ENCODE measurements around the gene C1orf198. TPM values are rescaled to one million over a fixed set of nuclear protein-coding genes. Genes with fewer than 3 reads are reported as not detected.

Gene C1orf198
- total and polyA plus RNA-seq, 12 donors, result 26.0 to 66.0 (median 42.9) TPM

DNA sequence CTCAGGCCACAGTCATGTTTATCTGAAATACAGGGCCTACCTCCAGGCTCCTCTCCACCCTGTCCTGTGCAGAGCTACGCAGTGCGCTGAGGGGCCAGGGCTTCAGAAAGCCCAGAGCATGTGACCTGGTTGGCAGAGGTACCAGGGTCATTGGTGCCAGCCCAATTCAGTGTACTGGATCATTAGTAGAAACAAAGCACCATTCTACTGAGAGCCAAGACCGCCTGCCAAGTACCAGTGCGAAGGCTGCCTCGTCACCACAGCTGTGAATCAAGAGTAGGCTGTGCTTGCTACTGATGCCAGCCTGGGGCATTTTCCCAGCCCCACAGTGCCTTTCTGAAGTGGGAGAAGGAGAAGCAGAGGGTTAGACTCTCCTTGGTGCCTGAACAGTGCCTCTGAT is 61.3 kb downstream of the C1orf198 start:
- Histone ChIP-seq H3K4me1 (peaks cover 0 to 36% (median 10%) of the 10 kb centered on the region in 9 donors), H3K27me3 (no peaks in the 10 kb centered on the region), H3K9me3 (peaks cover 0 to 5% (median 0%) of the 10 kb centered on the region in 11 donors), H3K27ac (peak overlapping the region in 7 of 10 donors; percentile 44 to 74 (median 51)), H3K36me3 (no peaks in the 10 kb centered on the region), H3K4me3 (no peak overlapping the region)
- DNase-seq (peak; percentile 68 to 81), ATAC-seq (peak; percentile 85 to 98 (median 95))
- WGBS, 2 donors, result 51 to 67% methylated on average over 5 of the region's 5 CpGs
- intact Hi-C loops (cut with DNase I), result loop anchor here in 4 of 10 donors (5.0 to 10.0 kb wide), 3 partner anchors 55 to 178 kb away; partner anchors contain the start of gene C1orf198 (in 3 of the 4)
- TF ChIP-seq, protein P1, sequence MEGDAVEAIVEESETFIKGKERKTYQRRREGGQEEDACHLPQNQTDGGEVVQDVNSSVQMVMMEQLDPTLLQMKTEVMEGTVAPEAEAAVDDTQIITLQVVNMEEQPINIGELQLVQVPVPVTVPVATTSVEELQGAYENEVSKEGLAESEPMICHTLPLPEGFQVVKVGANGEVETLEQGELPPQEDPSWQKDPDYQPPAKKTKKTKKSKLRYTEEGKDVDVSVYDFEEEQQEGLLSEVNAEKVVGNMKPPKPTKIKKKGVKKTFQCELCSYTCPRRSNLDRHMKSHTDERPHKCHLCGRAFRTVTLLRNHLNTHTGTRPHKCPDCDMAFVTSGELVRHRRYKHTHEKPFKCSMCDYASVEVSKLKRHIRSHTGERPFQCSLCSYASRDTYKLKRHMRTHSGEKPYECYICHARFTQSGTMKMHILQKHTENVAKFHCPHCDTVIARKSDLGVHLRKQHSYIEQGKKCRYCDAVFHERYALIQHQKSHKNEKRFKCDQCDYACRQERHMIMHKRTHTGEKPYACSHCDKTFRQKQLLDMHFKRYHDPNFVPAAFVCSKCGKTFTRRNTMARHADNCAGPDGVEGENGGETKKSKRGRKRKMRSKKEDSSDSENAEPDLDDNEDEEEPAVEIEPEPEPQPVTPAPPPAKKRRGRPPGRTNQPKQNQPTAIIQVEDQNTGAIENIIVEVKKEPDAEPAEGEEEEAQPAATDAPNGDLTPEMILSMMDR (IDR thresholded peaks at IDR 0.05), result no peak

DNA sequence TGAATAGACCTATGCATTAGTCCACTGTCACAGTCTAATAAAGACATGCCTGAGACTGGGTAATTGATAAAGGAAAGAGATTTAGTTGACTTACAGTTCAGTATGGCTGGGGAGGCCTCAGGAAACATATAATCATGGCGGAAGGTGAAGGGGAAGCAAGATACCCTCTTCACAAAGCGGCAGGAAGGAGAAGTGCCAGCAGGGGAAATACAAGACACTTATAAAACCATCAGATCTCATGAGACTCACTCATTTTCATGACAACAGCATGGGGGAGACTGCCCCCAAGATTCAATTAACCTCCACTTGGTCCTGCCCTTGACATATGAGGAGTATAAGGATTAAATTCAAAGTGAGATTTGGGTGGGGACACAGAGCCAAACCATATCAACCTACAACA is 61.8 kb downstream of the C1orf198 start:
- TF ChIP-seq, protein P1 (IDR thresholded peaks at IDR 0.05), result no peak

DNA sequence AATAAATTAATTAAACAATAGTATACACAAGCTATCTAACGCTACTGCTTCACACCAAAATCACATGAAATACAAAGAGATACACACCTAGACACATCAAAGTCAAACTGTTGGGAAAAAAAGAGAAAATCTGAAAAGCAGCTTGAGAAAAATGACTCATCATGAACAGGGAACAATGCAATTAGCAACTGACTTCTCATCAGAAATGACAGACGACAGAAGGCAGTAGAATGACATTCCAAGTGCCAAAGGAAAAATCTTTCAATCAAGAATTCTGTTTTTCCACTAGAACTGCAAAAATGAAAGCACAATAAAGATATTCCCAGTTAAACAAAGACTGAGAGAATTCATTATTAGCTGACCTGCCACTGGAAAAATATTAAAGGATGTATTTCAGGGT is 63.9 kb downstream of the C1orf198 start:
- H3K27me3 ChIP-seq, result no peaks in the 10 kb centered on the region
- H3K4me1 ChIP-seq, result peaks cover 0 to 28% (median 10%) of the 10 kb centered on the region in 9 donors
- WGBS, 2 donors, result 76 to 77% methylated on average over 2 of the region's 2 CpGs
- H3K36me3 ChIP-seq, result no peaks in the 10 kb centered on the region
- TF ChIP-seq, protein P1 (IDR thresholded peaks at IDR 0.05), result no peak
- ATAC-seq, result no peak
- no peak overlapping the region for H3K4me3 ChIP-seq
- no peak for DNase-seq
- intact Hi-C loops (cut with DNase I), result loop anchor here in 1 of 10 donors (10.0 kb wide), 1 partner anchor 180 kb away; no protein-coding TSS in a partner anchor
- no peaks in the 10 kb centered on the region for H3K9me3 ChIP-seq
- H3K27ac ChIP-seq, result no peak overlapping the region

More for the DNA sequence above, 61.8 kb downstream of the C1orf198 start:
- WGBS, 2 donors, result 48 to 92% methylated on average over 2 of the region's 2 CpGs
- Histone ChIP-seq H3K4me1 (peaks cover 0 to 36% (median 10%) of the 10 kb centered on the region in 9 donors), H3K4me3 (no peak overlapping the region), H3K9me3 (peaks cover 0 to under 1% (median 0%) of the 10 kb centered on the region in 11 donors), H3K27me3 (no peaks in the 10 kb centered on the region), H3K36me3 (no peaks in the 10 kb centered on the region), H3K27ac (peak overlapping the region in 7 of 10 donors; percentile 32 to 74 (median 50))
- ATAC-seq, result no peak
- intact Hi-C loops (cut with DNase I), result loop anchor here in 4 of 10 donors (5.0 to 10.0 kb wide), 3 partner anchors 56 to 178 kb away; partner anchors contain the start of gene C1orf198 (in 3 of the 4)
- DNase-seq, result no peak

DNA sequence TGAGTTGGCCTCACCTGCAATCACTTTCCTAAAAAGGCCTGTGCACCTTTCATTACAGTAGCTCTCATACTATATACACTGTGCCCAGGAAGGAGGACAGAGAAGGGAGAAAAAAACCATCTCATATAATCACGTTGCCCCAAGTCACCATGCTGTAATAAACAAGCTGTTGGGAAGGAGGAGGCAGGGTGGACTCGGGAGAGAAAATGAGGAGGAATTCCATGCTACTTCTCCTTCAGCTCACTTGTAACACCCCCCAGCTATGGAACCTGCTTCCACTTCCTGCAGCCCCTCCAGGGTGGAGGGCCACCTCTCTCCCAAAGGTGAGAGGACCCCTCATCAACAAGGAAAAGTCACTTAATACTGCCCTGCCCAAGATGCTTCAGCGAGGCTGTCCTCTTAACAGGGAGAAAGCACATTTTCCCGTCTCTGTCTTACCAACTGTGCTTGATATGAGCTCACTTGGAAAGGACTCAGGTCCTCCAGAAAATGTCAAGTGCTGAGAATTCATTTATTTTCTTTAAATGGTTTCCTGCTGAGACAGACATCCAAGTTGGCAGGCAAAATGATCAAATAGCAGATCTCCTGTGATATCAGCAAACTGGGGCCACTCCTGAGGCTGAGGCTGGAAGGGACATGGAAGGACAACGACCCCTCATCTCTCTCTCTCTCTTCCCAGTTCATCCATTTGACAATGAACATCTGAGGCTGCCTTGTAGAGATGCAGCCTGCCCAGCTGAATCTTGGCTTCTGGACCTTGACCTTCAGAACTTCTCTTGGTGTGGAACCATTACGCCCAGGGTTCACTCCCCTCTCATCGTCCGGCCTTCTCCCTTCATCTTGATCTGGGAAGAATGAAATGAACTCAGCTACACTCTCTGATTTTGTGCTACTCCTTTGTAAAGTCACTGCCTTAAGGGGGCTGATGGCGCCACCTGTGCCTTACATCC is 67.2 kb downstream of the C1orf198 start:
- ATAC-seq, result no peak
- DNase-seq, result no peak
- no peaks in the 10 kb centered on the region for H3K27me3 ChIP-seq
- 85 to 92% methylated on average over 9 of the region's 9 CpGs for WGBS, 2 donors
- TF ChIP-seq, protein P1 (IDR thresholded peaks at IDR 0.05), result no peak
- no peak overlapping the region for H3K27ac ChIP-seq
- H3K4me1 ChIP-seq, result no peaks in the 10 kb centered on the region
- H3K36me3 ChIP-seq, result no peaks in the 10 kb centered on the region
- H3K9me3 ChIP-seq, result no peaks in the 10 kb centered on the region
- no peak overlapping the region for H3K4me3 ChIP-seq
- intact Hi-C loops (cut with DNase I), result loop anchor here in 2 of 10 donors (2.0 to 10.0 kb wide), 2 partner anchors 110 to 184 kb away; no protein-coding TSS in a partner anchor
